HEK293 (cell line): ENCODE measurements around the gene NPVF.
A peak's percentile ranks its signal among the peaks of the same experiment; 100 is the strongest.

Experiments used
- CTCF ChIA-PET: fragments of 350-600 bp; formaldehyde crosslinking; extraction: SDS; loops from one replicate; lab custom pipeline; 2021; ENCODE audit warnings: antibody characterized with exemption; lab: Yijun Ruan, JAX
- POLR2A ChIA-PET: fragments of 300-600 bp; formaldehyde crosslinking; extraction: SDS; loops from one replicate; lab custom pipeline; 2020; ENCODE audit warnings: antibody characterized with exemption, inconsistent platforms; lab: Yijun Ruan, JAX
- H3K27ac ChIP-seq: fragments of 200-500 bp; sonication (Bioruptor generic); 2 replicates; pipeline ENCODE4 v1.5.1; 2014; ENCODE audit warnings: low read depth, low read length, control low read depth, inconsistent platforms; ENCODE audit errors: extremely low read depth
- H3K36me3 ChIP-seq, 2 experiments: fragments of 200-500 bp in 1 of 2; sonication (Bioruptor generic) in 1 of 2; 1 replicate in 1 of 2; 2 replicates in 1 of 2; pipeline ENCODE4 v1.5.1; 2014 to 2017; ENCODE audit warnings: inconsistent platforms in 2 of 2, low read length in 2 of 2; ENCODE audit not compliant: control insufficient read depth in 2 of 2, insufficient read depth in 1 of 2
- H3K4me1 ChIP-seq: fragments of 200-500 bp; sonication (Bioruptor generic); 2 replicates; pipeline ENCODE4 v1.5.1; 2014; ENCODE audit warnings: mild to moderate bottlenecking, low read length, inconsistent platforms; ENCODE audit not compliant: control insufficient read depth, insufficient read depth
- H3K4me3 ChIP-seq: 2 replicates; pipeline ENCODE4 v1.5.1; 2011; ENCODE audit warnings: low read depth, mild to moderate bottlenecking, control low read depth, low read length, moderate library complexity
- H3K9me3 ChIP-seq: fragments of 200-500 bp; sonication (Bioruptor generic); 2 replicates; pipeline ENCODE4 v1.5.1; 2014; ENCODE audit warnings: low read depth, low read length, inconsistent platforms; ENCODE audit not compliant: control insufficient read depth, insufficient read depth
- EGR2 ChIP-seq: fragments of 450-650 bp; formaldehyde crosslinking; IDR thresholded peaks from 2 replicates; pipeline ENCODE4 v1.5.1; 2016; ENCODE audit warnings: low read depth, missing biosample characterization, missing genetic modification characterization
- KLF8 ChIP-seq: fragments of 450-650 bp; formaldehyde crosslinking; IDR thresholded peaks from 2 replicates; pipeline ENCODE4 v1.5.1; 2016; ENCODE audit warnings: missing biosample characterization, missing genetic modification characterization
- MEIS1 ChIP-seq: sonication (generic); formaldehyde crosslinking; IDR thresholded peaks from 2 replicates; pipeline ENCODE4 v1.8.1; 2022; ENCODE audit warnings: missing genetic modification reagents, mild to moderate bottlenecking, borderline replicate concordance
- OVOL3 ChIP-seq: fragments of 450-650 bp; formaldehyde crosslinking; IDR thresholded peaks from 2 replicates; pipeline ENCODE4 v1.5.1; 2016; ENCODE audit warnings: missing biosample characterization, missing genetic modification characterization
- SETDB1 ChIP-seq: IDR thresholded peaks from one replicate; pipeline ENCODE4 v1.6.1; 2017; ENCODE audit warnings: mild to moderate bottlenecking, low read length, moderate library complexity, mixed read lengths; ENCODE audit not compliant: insufficient read length
- ZBTB20 ChIP-seq: fragments of 450-650 bp; formaldehyde crosslinking; IDR thresholded peaks from 2 replicates; pipeline ENCODE4 v1.5.1; 2016; ENCODE audit warnings: missing biosample characterization, missing genetic modification characterization
- ZEB2 ChIP-seq: fragments of 450-650 bp; formaldehyde crosslinking; IDR thresholded peaks from 2 replicates; pipeline ENCODE4 v1.5.1; 2016; ENCODE audit warnings: missing biosample characterization, missing genetic modification characterization
- ZFHX2 ChIP-seq: fragments of 450-650 bp; formaldehyde crosslinking; conservative IDR thresholded peaks from 2 replicates; pipeline ENCODE4 v1.5.1; 2016; ENCODE audit warnings: missing biosample characterization, missing genetic modification characterization
- ZNF157 ChIP-seq: fragments of 450-650 bp; formaldehyde crosslinking; IDR thresholded peaks from 2 replicates; pipeline ENCODE4 v1.5.1; 2016; ENCODE audit warnings: missing biosample characterization, missing genetic modification characterization
- ZNF2 ChIP-seq: fragments of 450-650 bp; formaldehyde crosslinking; IDR thresholded peaks from 2 replicates; pipeline ENCODE4 v1.5.1; 2016; ENCODE audit warnings: missing biosample characterization, missing genetic modification characterization
- ZNF341 ChIP-seq: fragments of 450-650 bp; formaldehyde crosslinking; IDR thresholded peaks from 2 replicates; pipeline ENCODE4; 2016; ENCODE audit warnings: low read depth, missing biosample characterization, missing genetic modification characterization
- ZNF560 ChIP-seq: fragments of 450-650 bp; formaldehyde crosslinking; IDR thresholded peaks from 2 replicates; pipeline ENCODE4 v1.5.1; 2017; ENCODE audit warnings: missing biosample characterization, missing genetic modification characterization, borderline replicate concordance
- ZNF585B ChIP-seq: fragments of 450-650 bp; formaldehyde crosslinking; IDR thresholded peaks from 2 replicates; pipeline ENCODE4 v1.5.1; 2016; ENCODE audit warnings: missing biosample characterization, missing genetic modification characterization
- ZNF600 ChIP-seq: fragments of 450-650 bp; formaldehyde crosslinking; IDR thresholded peaks from 2 replicates; pipeline ENCODE4 v1.5.1; 2016; ENCODE audit warnings: missing biosample characterization, missing genetic modification characterization
- ZNF654 ChIP-seq: fragments of 450-650 bp; formaldehyde crosslinking; IDR thresholded peaks from 2 replicates; pipeline ENCODE4 v1.5.1; 2016; ENCODE audit warnings: low read depth, missing biosample characterization, missing genetic modification characterization
- ZNF660 ChIP-seq: fragments of 450-650 bp; IDR thresholded peaks from 2 replicates; pipeline ENCODE4 v1.5.1; 2018; ENCODE audit warnings: missing biosample characterization, mild to moderate bottlenecking, missing genetic modification characterization
- ZSCAN23 ChIP-seq: fragments of 450-650 bp; formaldehyde crosslinking; IDR thresholded peaks from 2 replicates; pipeline ENCODE4 v1.5.1; 2016; ENCODE audit warnings: missing biosample characterization, missing genetic modification characterization
- ZXDB ChIP-seq: fragments of 450-650 bp; formaldehyde crosslinking; IDR thresholded peaks from 2 replicates; pipeline ENCODE4 v1.5.1; 2016; ENCODE audit warnings: missing biosample characterization, missing genetic modification characterization
- TF ChIP-seq, protein P1 (sequence below): fragments of 450-650 bp; formaldehyde crosslinking; IDR thresholded peaks from 2 replicates; pipeline ENCODE4 v1.5.1; 2016; ENCODE audit warnings: missing biosample characterization, missing genetic modification characterization
- TF ChIP-seq, protein P2 (sequence below): fragments of 450-650 bp; formaldehyde crosslinking; IDR thresholded peaks from 2 replicates; pipeline ENCODE4 v1.5.1; 2016; ENCODE audit warnings: missing biosample characterization, missing genetic modification characterization

The NPVF gene

DNA sequence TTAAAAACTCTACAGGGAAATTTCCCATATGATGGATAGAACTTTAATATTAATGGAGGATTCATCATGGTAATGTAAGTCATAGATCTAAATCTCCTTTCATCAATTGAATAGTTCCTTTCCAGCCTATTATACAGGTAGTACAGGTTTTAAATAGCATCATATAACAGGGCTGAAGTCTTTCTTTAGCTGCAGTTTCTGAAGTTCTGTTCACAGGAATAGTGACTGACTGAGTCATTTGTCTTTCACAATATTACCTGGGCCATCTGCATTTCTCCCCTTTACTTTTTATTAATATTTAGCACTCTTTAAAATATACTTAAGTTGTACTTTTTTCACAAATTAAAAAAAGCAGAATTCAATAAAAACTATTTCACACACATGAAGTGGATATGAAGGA lies 12.6 kb upstream of the NPVF start:
- Histone ChIP-seq H3K4me3 (no peak overlapping the region), H3K36me3 (no peaks in the 10 kb centered on the region), H3K9me3 (no peaks in the 10 kb centered on the region), H3K4me1 (no peaks in the 10 kb centered on the region), H3K27ac (no peak overlapping the region)
- ChIA-PET POLR2A (no interaction called here), CTCF (interaction anchor here (2.0 kb wide), 1 partner anchor 24 kb away, joined by 7 read pairs; no protein-coding TSS in a partner anchor)
- TF ChIP-seq, protein P1, sequence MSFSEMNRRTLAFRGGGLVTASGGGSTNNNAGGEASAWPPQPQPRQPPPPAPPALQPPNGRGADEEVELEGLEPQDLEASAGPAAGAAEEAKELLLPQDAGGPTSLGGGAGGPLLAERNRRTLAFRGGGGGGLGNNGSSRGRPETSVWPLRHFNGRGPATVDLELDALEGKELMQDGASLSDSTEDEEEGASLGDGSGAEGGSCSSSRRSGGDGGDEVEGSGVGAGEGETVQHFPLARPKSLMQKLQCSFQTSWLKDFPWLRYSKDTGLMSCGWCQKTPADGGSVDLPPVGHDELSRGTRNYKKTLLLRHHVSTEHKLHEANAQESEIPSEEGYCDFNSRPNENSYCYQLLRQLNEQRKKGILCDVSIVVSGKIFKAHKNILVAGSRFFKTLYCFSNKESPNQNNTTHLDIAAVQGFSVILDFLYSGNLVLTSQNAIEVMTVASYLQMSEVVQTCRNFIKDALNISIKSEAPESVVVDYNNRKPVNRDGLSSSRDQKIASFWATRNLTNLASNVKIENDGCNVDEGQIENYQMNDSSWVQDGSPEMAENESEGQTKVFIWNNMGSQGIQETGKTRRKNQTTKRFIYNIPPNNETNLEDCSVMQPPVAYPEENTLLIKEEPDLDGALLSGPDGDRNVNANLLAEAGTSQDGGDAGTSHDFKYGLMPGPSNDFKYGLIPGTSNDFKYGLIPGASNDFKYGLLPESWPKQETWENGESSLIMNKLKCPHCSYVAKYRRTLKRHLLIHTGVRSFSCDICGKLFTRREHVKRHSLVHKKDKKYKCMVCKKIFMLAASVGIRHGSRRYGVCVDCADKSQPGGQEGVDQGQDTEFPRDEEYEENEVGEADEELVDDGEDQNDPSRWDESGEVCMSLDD (tag by site-specific recombination) = no peak
- TF ChIP-seq, protein P2, sequence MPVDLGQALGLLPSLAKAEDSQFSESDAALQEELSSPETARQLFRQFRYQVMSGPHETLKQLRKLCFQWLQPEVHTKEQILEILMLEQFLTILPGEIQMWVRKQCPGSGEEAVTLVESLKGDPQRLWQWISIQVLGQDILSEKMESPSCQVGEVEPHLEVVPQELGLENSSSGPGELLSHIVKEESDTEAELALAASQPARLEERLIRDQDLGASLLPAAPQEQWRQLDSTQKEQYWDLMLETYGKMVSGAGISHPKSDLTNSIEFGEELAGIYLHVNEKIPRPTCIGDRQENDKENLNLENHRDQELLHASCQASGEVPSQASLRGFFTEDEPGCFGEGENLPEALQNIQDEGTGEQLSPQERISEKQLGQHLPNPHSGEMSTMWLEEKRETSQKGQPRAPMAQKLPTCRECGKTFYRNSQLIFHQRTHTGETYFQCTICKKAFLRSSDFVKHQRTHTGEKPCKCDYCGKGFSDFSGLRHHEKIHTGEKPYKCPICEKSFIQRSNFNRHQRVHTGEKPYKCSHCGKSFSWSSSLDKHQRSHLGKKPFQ = no peak
- TF ChIP-seq ZNF560 (tag by site-specific recombination) (no peak), KLF8 (no peak), MEIS1 (CRISPR knock-in tag) (no peak), ZNF157 (tag by site-specific recombination) (no peak), SETDB1 (no peak), ZEB2 (tag by site-specific recombination) (no peak), ZBTB20 (tag by site-specific recombination) (no peak)

DNA sequence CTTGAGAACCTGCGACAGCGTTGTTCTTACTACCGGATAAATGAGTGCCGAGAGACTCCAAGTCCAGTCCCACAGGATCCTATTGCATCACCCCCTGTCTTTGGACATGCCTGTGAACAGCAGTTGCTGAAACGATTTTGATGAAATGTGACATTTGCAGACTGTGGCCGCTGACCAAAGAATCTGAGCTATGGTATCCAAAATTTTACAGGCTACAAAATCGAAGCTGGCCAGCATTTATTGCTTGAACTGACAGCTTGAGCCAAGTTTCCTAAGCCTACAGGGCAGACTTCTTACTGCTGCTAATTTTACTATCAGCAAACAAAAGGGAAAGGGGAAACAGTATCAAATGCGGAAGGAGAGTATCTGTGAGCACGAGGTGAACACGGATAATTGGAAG lies 12.1 kb upstream of the NPVF start:
- Histone ChIP-seq H3K4me3 (no peak overlapping the region), H3K36me3 (no peaks in the 10 kb centered on the region), H3K4me1 (no peaks in the 10 kb centered on the region), H3K27ac (no peak overlapping the region), H3K9me3 (no peaks in the 10 kb centered on the region)
- TF ChIP-seq ZNF654 (tag by site-specific recombination) = no peak
- POLR2A ChIA-PET = no interaction called here
- CTCF ChIA-PET = interaction anchor here (2.0 kb wide), 1 partner anchor 23 kb away, joined by 7 read pairs; no protein-coding TSS in a partner anchor

DNA sequence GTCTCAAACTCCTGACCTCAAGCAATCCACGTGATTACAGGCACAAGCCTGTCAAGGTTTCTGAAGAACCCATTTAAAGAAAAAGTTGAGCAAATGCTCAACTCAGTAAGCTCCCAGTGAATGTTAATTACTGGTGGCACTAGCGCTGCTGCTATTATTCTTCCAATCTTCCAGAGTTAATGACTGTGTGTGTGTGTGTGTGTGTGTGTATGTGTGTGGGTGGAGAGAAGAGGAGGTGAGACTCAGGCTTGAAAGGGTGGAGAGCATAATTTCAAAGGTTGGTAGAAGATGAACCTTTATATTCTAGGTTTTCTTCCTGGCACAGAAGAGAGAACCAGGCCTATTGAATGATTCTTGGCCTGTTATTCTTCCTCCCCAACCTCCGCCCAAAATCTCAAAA lies 11.6 kb upstream of the NPVF start:
- no peaks in the 10 kb centered on the region for H3K4me1 ChIP-seq
- TF ChIP-seq KLF8 = no peak
- peak; percentile 55; the same call in 1 of the 2 replicates for TF ChIP-seq EGR2 (tag by site-specific recombination)
- no peak for TF ChIP-seq ZXDB (tag by site-specific recombination)
- TF ChIP-seq ZFHX2 (tag by site-specific recombination) = peak; percentile 83
- TF ChIP-seq, all 188 proteins: peak for 2
- Histone ChIP-seq H3K4me3 (no peak overlapping the region), H3K36me3 (no peaks in the 10 kb centered on the region), H3K27ac (no peak overlapping the region), H3K9me3 (no peaks in the 10 kb centered on the region)
- CTCF ChIA-PET = interaction anchor here (2.0 kb wide), 1 partner anchor 23 kb away, joined by 7 read pairs; no protein-coding TSS in a partner anchor
- POLR2A ChIA-PET = no interaction called here

DNA sequence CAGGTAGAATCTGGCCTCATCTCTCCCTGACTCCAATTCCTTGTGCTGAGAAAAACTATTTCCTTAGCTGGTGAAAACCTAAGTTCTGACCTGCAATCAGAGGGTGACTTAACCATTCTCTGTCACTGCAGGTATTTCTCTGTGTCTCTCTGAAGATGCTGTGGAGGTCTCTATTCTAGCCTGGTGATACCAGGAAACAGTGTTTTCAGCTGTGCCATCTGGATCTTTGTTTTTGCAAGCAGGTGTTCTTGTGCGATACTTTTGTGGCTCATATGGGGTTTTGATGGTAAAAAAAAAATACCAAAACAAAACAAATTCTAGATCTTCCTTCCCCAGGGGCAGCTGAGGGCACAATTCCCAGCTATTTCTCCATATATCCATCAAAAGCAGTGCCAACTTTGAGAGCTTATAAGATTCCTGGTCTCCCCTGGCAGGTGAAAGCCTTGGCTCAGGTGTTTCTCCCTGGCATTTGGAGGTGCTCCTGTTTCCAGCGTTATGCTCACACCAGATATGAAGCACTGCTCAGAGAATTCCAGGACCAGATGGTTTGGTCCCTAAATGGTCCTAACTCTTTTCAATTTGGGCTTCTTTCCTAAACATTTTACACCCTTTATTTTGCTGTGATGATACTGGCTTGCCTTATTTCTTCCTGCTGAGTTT lies 9.9 kb upstream of the NPVF start:
- no peak for TF ChIP-seq OVOL3 (tag by site-specific recombination)
- no peak for TF ChIP-seq ZNF2 (tag by site-specific recombination)
- no peak for TF ChIP-seq ZNF585B (tag by site-specific recombination)
- no peak for TF ChIP-seq ZNF660 (tag by site-specific recombination)
- no peak for TF ChIP-seq ZSCAN23 (tag by site-specific recombination)
- TF ChIP-seq ZNF341 (tag by site-specific recombination) = no peak
- TF ChIP-seq ZNF600 (tag by site-specific recombination) = no peak
- TF ChIP-seq, all 188 proteins: peak for 0
- H3K4me1 ChIP-seq = no peaks in the 10 kb centered on the region
- CTCF ChIA-PET = no interaction called here
- no peak overlapping the region for H3K4me3 ChIP-seq
- H3K36me3 ChIP-seq = no peaks in the 10 kb centered on the region
- H3K9me3 ChIP-seq = no peaks in the 10 kb centered on the region
- POLR2A ChIA-PET = no interaction called here
- no peak overlapping the region for H3K27ac ChIP-seq
